Peyer's patch (tissue), 4 donors: ENCODE data around the gene UMOD.

Experiments used
- POLR2A ChIP-seq, 2 donors: fragments of 450-650 bp; IDR thresholded peaks; one replicate each; pipeline ENCODE4 v1.5.1; 2017; ENCODE audit warnings: antibody characterized with exemption in 2 of 2, mild to moderate bottlenecking in 2 of 2, moderate library complexity in 2 of 2
- TF ChIP-seq, protein P1 (sequence below), 6 experiments: fragments of 450-650 bp in 4 of 6; fragments of 200-600 bp in 2 of 6; sonication (generic) in 1 of 6; IDR thresholded peaks; one replicate each; pipeline ENCODE4 v1.5.1; 2017 to 2019; ENCODE audit warnings: antibody characterized with exemption in 6 of 6, mild to moderate bottlenecking in 3 of 6, moderate library complexity in 1 of 6

GRCh38 chr16:20355114-20355782 lies 2.7 kb upstream of the UMOD start:
- TF ChIP-seq, protein P1, sequence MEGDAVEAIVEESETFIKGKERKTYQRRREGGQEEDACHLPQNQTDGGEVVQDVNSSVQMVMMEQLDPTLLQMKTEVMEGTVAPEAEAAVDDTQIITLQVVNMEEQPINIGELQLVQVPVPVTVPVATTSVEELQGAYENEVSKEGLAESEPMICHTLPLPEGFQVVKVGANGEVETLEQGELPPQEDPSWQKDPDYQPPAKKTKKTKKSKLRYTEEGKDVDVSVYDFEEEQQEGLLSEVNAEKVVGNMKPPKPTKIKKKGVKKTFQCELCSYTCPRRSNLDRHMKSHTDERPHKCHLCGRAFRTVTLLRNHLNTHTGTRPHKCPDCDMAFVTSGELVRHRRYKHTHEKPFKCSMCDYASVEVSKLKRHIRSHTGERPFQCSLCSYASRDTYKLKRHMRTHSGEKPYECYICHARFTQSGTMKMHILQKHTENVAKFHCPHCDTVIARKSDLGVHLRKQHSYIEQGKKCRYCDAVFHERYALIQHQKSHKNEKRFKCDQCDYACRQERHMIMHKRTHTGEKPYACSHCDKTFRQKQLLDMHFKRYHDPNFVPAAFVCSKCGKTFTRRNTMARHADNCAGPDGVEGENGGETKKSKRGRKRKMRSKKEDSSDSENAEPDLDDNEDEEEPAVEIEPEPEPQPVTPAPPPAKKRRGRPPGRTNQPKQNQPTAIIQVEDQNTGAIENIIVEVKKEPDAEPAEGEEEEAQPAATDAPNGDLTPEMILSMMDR (IDR thresholded peaks at IDR 0.05): no peak
- no peak for TF ChIP-seq POLR2A (IDR thresholded peaks at IDR 0.05)
